ENCODE measurements around the gene TAF1C. TPM values are rescaled to one million over a fixed set of nuclear protein-coding genes. Genes with fewer than 3 reads are reported as not detected.

The TAF1C gene
- total RNA-seq, 1 donor from 2014 or later = 18.8 TPM

DNA sequence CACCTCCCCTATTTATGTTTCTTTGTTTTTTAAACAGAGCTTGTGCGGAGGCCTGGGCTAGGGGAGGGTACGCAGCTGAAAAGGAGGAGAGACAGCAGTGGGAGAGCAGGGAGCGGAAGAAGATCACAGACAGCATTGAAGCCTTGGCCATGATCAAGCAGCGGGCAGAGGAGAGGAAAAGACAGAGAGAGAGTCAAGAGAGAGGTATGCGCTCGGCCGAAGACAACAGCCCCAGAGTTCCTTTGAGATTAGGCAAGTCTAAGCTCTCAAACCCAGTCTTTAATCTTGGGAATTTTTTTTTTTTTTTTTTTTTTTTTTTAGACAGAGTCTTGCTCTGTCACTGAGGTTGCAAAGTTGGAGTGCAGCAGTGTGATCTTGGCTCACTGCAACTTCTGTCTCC, 21.1 kb downstream of the TAF1C start:
- FAIRE-seq (no peak), DNase-seq (ENCODE audit: low spot score in 2 of 2) (no peak)

DNA sequence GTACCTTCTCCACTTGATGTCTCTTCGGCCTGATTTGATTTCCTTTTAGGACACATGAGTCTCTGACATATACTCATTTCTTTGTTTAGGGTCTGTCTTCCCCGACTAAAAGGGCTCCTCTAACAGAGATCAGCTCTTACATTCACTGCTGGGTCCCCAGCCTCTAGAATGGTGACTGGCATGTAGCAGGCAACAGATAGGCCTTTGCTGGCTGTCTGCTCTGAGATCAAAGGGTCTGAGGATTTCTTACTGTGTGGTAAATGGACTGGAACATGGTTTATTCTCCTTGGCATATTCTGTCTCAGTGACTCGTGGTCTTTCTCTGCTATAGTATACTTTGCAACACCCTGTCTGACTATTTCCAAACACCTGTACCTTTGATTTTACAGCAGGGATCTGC, 25.1 kb downstream of the TAF1C start:
- no peak for DNase-seq (ENCODE audit: low spot score in 2 of 2)
- no peak for FAIRE-seq

DNA sequence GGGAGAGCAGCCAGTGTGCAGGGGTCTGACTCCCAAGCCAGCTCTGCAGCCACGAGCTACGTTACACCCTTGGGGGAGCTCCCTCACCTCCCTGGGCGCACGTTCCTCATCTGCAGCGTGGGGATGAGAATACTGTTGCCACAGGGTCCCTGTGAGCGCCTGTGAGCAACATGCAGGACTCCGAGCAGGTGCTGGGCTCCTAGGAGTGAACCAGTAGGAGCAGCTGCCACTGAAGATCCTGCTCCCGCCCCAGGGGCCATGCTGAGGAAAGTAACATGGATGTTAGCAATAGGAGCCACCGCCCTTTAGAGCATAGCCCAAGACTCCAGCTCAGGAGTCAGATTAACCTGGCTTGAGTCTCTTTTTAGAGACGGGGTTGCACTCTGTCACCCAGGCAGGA, 25.8 kb downstream of the TAF1C start:
- FAIRE-seq (no peak), DNase-seq (ENCODE audit: low spot score in 2 of 2) (no peak)

DNA sequence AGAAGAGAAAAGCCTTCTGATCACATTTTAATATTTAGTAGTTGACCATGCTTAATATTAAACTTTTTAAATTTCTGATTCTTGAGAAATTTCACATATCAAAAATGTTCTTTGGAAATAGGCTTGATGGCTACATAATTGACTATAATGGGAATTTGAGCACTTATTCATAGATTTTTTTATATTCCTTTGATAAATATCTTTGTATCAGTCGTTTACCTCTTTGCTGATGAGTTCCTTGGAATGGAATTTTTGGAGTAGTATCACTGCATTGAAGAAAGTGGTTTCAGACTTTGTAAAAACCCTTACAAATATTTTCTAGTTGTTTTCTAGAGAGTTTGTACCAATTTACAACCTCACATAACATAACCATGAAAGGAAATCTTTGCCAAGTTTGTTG, 27.1 kb downstream of the TAF1C start:
- DNase-seq (ENCODE audit: low spot score in 2 of 2) = no peak
- no peak for FAIRE-seq

DNA sequence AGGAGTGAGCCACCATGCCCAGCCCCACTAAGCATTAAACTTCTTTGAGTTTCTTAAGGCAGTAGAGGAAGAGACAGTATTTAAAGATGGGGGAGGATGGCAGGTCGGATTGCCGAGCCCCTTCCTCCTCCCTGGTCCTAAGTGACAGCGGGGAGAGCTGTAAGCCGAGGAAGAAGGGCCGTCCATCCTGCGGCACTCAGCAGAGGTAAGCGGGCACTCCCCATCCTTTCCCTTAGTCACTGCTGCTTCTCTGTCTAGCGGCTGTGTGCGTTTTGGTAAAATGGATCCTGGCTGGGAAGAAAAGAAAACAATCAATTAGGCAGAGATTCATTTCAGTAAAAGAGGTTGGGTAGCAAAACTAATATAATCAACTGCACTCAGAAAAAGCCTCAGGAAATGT, 27.9 kb downstream of the TAF1C start:
- FAIRE-seq = no peak
- DNase-seq (ENCODE audit: low spot score in 2 of 2) = no peak

DNA sequence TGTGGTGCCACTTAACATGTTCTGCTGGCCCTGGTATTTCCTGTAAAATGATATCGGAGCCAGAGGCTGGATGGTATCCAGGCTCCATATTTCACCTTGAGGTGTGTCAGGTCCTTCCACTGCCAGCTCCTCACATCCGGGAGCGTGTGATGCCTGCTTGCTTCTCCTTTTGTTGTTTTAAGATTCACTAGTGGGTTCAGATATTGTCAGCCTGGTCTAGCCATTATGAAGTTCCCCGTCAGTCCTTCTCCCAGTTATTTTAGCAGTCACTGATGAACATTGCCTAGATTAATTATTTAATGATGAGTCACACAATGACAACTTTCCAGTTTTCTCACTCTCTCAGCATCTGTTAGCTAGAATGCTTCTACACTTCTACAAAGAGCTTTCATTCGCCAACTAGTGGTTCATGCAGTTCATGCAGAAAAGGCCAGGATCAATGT, 30.5 kb downstream of the TAF1C start:
- DNase-seq (ENCODE audit: low spot score in 2 of 2) = no peak
- no peak for FAIRE-seq

DNA sequence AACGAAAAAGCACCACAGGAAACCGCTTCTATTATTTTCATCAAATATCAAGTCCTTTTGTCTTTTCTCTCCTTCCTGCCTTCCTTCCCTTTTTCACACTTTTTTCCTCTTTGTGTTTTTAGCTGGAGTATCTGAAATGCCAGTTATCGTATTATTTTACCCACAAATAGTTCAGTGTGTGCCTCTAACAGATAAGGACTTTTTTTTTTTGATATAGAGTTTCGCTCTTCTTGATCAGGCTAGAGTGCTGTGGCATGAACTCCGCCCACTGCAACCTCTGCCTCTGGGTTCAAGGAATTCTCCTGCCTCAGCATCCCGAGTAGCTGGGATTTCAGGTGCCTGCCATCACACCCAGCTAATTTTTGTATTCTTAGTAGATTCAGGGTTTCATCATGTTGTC, 31.1 kb downstream of the TAF1C start:
- FAIRE-seq (no peak), DNase-seq (ENCODE audit: low spot score in 2 of 2) (no peak)

DNA sequence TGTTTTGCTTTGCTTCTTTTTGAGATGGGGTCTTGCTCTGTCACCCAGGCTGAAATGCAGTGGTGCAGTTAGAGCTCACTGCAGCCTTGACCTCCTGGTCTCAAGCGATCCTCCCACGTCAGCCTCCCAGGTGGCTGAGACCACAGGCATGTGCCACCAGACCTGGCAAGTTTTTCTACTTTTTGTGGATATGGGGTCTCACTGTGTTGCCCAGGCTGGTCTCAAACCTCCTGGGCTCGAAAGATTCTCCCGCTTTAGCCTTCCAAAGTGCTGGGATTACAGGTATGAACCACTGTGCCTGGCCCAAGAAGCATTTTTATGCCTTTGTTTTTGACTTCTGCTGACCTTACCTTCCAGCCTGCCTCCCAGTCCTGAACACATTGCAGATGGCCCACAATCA, 31.6 kb downstream of the TAF1C start:
- no peak for FAIRE-seq
- no peak for DNase-seq (ENCODE audit: low spot score in 2 of 2)

DNA sequence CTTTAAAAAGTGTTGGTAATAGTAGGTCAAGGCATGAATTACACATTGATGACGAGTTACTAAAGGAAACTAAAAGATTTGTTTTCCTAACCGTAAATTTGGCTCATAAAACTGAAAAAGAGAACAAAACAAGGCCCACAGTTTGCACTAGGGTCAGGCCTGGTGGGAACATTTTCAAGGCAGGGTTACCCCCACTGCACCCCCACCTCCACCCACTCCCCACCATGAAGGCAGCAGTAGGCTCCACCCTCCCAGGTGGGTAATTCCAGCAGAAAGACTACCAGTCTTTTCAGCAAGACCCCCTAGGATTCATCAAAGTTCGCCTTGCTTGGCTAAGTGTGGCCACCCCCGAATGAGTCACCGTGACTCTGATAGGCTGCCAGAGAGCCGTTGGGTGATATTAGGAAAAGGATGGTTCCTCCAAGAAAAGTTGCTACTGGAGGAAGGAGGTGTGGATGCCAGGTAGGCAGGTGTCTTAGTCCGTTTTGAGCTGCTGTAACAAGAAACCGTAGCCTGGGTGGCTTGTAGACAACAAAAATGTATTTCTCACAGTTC, 33.1 kb downstream of the TAF1C start:
- FAIRE-seq (no peak), DNase-seq (ENCODE audit: low spot score in 2 of 2) (no peak)

DNA sequence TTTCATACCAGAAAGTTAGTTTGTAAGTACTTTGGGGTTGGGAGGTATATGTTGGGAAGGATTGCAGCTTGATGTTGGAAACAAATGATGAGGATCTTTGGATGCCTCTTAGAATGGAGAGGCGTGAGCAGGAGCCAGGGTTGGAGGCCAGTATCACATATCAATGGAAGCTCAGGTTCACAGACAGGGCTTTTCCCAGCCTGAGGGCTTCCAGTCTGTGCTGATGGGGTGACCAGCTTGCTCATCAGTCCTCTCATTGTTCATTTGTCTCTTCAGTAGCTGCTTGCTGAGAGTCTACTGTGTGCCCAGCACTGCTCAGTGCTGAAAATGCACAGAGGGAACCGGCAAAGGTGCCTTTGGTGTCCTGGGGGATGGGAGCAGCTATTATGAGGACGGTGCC, 35.9 kb downstream of the TAF1C start:
- DNase-seq (ENCODE audit: low spot score in 2 of 2) (no peak), FAIRE-seq (no peak)

DNA sequence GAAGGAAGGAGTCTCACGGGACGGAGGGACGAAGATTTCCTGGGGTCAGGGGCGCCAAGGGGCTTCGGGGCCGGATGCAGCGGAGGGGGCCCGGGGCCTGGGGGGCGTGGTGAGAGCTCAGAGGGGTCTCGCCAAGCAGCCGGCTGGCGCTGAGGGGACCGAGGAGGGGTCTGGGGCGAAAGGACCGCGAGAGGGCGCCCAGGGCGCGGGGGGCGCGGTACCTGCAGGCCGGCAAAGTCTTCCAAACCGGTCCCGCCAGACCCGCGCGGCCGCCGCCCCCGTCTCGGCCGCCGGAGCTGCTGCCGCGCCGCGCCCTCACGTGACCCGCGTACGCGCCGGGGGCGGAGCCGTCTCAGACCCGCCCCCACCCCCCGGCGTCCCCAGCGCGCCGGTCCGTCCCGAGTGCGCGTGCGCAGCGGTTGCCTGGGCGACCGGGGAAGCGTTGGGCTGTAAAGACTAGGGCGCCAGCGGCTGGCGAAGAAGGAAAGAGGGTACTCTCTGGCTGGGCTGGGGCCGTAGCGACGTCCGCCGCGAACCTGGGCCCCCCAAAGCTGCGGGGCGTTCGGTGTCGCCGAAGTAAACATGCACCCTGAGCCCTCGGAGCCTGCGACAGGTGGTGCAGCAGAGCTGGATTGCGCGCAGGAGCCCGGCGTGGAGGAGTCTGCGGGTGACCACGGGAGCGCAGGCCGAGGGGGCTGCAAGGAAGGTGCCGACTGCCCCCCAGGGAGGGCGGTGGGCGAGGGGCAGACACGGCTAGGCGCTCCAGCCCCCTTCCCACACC, 41.8 kb downstream of the TAF1C start, which contains the start of the genes DNAAF1 and HSDL1:
TSS of gene DNAAF1 (plus strand) at position 450 of the 781 bp plus-strand sequence. CDS start at position 583, 133 bp downstream.
TSS of gene HSDL1 (minus strand) at position 319 of the 781 bp plus-strand sequence. CDS start 13,856 bp downstream, outside the sequence.
- FAIRE-seq (no peak), DNase-seq (ENCODE audit: low spot score in 2 of 2) (peak; percentile 97)

DNA sequence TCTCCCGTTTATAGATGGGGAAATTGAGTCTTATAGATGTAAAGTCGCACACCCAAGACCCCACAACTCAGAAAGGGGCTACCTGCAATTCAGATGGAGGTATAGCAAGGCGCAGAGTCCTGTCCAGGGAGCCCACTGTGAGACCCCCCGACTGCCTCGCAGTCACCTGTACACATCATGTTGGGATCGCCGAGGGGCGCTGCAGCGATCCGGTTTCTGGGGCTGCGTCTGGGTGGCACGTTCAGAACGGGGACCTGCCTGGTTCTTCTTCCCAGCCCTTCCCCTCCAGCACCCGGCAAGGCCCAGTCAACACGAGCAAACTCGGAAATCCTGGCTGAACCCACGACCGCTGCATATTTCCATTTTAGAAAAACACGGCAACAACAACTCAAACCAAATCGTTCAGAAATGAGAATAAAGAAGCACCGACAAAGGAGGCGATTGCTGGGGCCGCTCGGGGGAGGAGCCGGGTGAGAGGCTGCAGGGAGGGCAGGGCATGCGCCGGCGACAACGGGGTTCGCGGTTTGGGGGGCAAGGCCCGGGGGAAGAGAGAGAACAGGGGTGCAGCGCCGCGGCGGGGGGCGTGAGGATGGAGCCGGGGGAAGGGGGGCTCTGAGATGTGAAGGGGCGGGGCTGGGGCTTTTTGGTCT, 42.5 kb downstream of the TAF1C start:
- DNase-seq (ENCODE audit: low spot score in 2 of 2) = peak; percentile 22 to 26
- no peak for FAIRE-seq

DNA sequence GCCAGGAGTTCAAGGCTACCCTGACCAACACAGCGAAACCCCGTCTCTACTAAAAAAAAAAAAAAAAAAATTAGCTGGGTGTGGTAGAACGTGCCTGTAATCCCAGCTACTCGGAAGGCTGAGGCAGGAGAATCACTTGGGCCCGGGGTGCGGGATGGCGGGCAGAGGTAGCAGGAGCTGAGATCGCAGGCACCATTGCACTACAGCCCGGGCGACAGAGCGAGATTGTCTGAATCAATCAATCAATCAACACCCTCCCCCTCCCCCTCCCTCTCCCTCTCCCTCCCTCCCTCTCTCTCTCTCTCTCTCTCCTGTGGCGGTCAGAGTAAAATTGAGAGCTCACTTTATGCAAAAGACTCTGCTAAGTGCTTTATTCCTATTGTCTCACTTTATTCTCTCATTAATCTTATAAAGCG, 43.1 kb downstream of the TAF1C start:
- DNase-seq (ENCODE audit: low spot score in 2 of 2) (no peak), FAIRE-seq (no peak)

DNA sequence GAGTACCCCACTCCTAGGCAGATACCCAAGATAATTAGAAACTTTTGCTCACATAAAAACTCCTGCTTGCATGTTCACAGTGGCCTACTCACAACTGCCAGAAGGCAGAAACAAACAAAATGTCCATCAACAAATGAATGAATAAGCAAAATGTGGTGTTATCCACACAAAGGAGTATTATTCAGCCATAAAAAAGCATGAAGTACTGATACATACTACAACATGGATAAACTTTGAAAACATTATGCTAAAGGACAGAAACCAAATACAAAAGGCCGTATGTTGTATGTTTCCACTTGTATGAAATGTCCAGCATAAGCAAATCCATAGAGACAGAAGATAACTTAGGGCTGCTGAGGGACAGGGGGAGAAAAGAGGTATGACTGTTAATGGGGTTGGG, 43.8 kb downstream of the TAF1C start:
- DNase-seq (ENCODE audit: low spot score in 2 of 2) (no peak), FAIRE-seq (no peak)

DNA sequence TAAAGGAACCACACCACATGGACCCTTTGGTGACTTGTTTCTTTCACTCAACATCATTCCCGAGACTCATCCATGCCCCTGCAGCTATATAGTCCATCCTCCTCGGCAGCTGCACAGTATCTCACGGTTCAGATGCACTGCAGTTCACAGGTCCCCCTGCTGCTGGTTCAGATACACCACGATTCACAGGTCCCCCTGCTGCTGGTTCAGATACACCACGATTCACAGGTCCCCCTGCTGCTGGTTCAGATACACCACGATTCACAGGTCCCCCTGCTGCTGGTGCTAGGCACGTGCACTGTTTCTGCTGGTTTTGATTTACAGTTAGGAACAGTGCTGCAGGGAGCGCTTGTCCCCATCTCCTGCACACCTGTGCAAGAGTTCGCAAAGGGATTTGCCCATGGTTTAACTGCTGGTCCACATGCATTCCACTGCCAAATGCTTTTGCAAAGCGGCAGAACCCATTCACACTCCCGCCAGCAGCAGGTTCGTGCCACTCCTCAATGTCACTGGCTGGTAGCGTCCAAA, 45.6 kb downstream of the TAF1C start:
- no peak for FAIRE-seq
- DNase-seq (ENCODE audit: low spot score in 2 of 2) = no peak

DNA sequence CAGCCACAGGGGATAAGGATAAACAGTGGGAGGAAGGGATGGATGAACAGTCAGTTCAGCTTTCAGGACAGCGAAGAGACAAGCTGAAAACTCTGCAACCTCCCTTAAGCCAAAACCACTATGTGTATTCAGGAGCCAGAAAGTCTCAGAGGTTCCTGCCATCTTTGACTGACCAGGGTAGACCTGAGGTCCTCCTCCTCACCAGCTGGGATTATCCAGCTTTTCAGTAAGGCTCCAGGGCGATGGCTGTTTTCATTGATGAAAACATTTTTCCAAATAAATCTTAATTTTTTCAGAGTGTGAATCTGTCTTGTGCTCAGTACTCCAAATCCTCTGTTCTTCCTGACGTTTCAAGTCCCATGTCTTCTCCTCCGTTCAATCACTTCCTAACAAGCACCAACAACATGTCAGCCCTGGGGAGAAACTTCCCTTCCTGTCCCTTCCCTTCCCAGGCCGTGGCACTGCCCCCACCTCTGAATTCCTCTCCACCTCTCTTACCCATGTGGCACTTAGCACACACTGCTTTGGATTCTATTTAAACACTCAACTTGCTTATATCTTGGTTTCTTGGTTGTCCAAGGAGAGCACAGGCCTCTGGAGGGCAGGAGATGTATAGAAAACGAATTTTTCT, 47.1 kb downstream of the TAF1C start:
- no peak for DNase-seq (ENCODE audit: low spot score in 2 of 2)
- FAIRE-seq = no peak

DNA sequence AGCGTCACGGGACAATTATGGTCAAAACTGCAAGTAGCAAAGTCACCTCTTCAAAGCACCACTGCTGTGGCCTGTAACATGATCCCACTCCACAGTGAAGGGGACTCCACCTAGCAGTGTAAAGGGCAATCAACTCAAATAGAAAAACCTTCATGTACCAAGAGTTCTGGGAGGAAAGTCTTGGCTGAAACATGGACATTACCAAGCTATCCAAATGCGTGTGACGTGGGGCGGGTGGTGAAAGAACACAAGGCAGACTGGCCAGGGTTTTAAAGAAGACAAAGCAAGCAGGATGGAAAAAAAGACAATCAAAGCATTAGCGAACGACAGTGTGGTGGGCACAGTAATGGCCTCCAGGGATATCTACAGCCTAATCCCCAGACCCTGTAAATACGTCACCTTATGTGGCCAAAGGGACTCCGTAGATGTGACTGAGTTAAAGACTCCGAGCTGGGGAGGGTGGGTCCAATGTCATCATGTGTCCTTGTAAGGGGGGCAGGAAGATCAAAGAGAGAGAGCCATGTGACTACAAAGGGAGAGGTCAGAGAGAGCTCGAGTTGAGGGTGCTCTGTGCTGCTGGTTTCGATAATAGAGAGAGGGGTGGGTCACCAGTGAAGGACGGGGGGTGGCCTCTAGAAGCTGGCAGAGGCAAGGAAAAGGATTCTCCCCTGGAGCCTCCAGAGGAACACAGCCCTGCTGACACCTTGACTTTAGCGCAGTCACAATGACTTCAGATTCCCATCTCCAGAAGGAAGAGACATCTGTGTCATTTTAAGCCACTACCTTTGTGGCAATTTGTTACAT, 47.8 kb downstream of the TAF1C start:
- DNase-seq (ENCODE audit: low spot score in 2 of 2) (no peak), FAIRE-seq (no peak)

DNA sequence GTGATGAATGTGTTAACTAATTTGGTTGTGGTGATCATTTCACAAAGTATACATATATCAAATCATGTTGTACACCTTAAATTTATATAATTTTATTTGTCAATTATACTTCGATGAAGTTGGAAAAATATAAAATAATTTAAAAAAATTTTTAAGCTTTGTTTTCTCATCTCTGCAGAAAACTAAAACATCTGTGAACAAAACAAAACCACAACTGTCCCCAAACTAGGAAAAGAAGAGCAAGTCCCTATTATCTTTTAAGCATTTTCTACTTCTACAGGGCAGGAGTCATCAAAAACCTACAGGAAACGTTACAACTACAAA, 48.4 kb downstream of the TAF1C start:
- DNase-seq (ENCODE audit: low spot score in 2 of 2) = no peak
- no peak for FAIRE-seq

DNA sequence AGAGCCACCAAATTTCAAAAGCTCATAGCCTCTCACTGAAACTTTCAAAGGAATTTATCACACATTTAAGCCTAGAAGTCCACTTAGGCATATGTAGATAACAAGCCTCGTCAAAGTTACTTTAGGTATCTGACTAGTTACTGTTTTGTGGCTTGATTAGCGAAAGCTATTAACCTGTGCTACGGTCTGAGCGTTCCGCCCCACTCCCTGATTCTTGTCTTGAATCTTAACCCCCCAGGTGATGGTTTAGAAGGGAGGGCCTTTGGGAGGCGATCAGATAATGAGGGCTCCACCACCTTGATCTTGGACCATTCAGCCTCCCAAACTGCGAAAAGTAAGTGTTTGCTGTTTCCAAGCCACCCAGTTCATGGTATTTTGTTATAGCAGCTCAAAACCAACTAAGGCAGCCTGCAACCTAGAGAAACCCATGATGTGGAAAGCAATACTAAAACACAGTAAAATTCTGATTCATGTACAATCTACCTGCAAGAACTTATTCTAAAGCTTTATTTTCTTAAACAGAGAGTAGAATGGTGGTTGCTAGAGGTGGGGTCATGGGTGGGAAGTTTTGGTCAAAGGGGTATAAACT, 49.0 kb downstream of the TAF1C start:
- FAIRE-seq (no peak), DNase-seq (ENCODE audit: low spot score in 2 of 2) (no peak)

DNA sequence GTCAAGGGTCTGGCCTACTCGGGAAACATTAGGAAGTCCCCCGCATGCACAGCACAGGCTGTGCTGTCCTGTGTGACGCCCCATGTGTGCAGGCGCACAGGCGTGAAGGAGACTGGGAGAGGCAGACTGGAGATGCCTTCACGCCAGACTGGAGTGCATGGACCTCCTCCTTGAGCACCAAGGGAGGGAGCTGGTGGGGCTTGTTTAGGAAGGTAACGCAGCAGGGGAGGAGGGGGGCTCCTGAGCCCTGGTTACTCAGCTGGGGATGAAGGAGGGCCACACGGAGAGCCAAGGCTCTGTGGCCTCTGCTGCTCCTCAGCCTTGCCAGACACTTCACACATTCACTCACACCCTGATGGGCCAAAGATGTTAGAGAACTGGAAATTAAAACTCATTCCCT, 49.6 kb downstream of the TAF1C start:
- FAIRE-seq (no peak), DNase-seq (ENCODE audit: low spot score in 2 of 2) (no peak)

Data from frontal cortex (tissue), 4 donors.